Measurements from ENCODE around the gene TRABD2A. TPM values are rescaled to one million over a fixed set of nuclear protein-coding genes. Genes with fewer than 3 reads are reported as not detected.
A peak's percentile ranks its signal among the peaks of the same experiment; 100 is the strongest.

Gene TRABD2A
- total RNA-seq, 3 donors from 2014 or later = 2.2 to 7.4 (median 5.6) TPM

GRCh38 chr2:84906900-84907714 is 26.2 kb upstream of the TRABD2A start:
- H3K27me3 ChIP-seq = no peaks in the 10 kb centered on the region
- peak overlapping the region; percentile 98 to 100 (median 100) for H3K4me3 ChIP-seq
- no peaks in the 10 kb centered on the region for H3K36me3 ChIP-seq
- peak in 2 of 3 donors; percentile 25 to 60 for TF ChIP-seq POLR2AphosphoS5 (IDR thresholded peaks at IDR 0.05)
- no peak for TF ChIP-seq POLR2A (IDR thresholded peaks at IDR 0.05)
- TF ChIP-seq, protein P1, sequence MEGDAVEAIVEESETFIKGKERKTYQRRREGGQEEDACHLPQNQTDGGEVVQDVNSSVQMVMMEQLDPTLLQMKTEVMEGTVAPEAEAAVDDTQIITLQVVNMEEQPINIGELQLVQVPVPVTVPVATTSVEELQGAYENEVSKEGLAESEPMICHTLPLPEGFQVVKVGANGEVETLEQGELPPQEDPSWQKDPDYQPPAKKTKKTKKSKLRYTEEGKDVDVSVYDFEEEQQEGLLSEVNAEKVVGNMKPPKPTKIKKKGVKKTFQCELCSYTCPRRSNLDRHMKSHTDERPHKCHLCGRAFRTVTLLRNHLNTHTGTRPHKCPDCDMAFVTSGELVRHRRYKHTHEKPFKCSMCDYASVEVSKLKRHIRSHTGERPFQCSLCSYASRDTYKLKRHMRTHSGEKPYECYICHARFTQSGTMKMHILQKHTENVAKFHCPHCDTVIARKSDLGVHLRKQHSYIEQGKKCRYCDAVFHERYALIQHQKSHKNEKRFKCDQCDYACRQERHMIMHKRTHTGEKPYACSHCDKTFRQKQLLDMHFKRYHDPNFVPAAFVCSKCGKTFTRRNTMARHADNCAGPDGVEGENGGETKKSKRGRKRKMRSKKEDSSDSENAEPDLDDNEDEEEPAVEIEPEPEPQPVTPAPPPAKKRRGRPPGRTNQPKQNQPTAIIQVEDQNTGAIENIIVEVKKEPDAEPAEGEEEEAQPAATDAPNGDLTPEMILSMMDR (IDR thresholded peaks at IDR 0.05) = no peak
- intact Hi-C loops (cut with DNase I; ENCODE audit: low total_unique reads) = no loop called here
- no peaks in the 10 kb centered on the region for H3K4me1 ChIP-seq
- H3K9me3 ChIP-seq = no peaks in the 10 kb centered on the region
- DNase-seq (ENCODE audit: low spot score in 2 of 2) = peak in 1 of 2 donors; percentile 50
- H3K27ac ChIP-seq = peak overlapping the region; percentile 95 to 96

DNA sequence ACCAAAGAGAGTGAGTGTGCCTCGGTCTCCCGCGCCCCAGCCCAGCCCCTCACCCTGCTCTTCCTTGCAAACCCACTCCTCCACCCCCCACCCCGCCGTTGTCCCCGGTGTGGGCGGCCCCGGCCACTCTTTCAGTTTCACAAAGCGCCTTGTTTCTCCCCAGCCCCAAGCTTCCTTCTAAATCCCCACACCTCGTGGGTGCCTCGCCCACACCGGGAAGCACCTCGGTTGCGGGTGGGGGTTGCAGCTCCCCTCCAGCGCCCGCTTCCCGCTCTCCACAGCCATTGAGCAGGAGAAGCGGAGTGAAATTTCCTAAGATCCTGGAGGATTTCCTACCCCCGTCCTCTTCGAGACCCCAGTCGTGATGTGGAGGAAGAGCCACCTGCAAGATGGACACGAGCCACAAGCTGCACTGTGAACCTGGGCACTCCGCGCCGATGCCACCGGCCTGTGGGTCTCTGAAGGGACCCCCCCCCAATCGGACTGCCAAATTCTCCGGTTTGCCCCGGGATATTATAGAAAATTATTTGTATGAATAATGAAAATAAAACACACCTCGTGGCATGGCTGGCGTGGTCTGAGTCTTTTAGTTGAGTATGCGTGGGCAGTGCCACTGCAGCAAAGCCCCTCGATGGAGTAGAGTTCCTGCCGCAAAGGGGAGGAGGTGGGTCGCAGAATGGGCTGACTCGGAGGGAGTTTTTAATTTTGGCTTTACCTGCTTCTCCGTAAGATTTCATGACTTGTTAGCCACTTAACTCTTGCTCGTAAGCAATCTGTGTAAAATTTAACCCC is 25.4 kb upstream of the TRABD2A start:
- DNase-seq (ENCODE audit: low spot score in 2 of 2) = no peak
- H3K27ac ChIP-seq = peak overlapping the region; percentile 95 to 96
- H3K36me3 ChIP-seq = no peaks in the 10 kb centered on the region
- TF ChIP-seq POLR2AphosphoS5 (IDR thresholded peaks at IDR 0.05) (peak in 1 of 3 donors; percentile 27), POLR2A (IDR thresholded peaks at IDR 0.05) (no peak)
- no peaks in the 10 kb centered on the region for H3K4me1 ChIP-seq
- H3K4me3 ChIP-seq = peak overlapping the region; percentile 98 to 100 (median 100)
- H3K9me3 ChIP-seq = no peaks in the 10 kb centered on the region
- H3K27me3 ChIP-seq = no peaks in the 10 kb centered on the region
- intact Hi-C loops (cut with DNase I; ENCODE audit: low total_unique reads) = no loop called here

GRCh38 chr2:84905181-84906107 is 24.6 kb upstream of the TRABD2A start, which contains the start of gene TMSB10:
TSS of gene TMSB10 (plus strand) at chr2:84905656.
- no peaks in the 10 kb centered on the region for H3K4me1 ChIP-seq
- H3K36me3 ChIP-seq = no peaks in the 10 kb centered on the region
- TF ChIP-seq POLR2AphosphoS5 (IDR thresholded peaks at IDR 0.05) (peak; percentile 96 to 98 (median 98)), POLR2A (IDR thresholded peaks at IDR 0.05) (peak; percentile 79)
- TF ChIP-seq, protein P1 (IDR thresholded peaks at IDR 0.05) = no peak
- no peaks in the 10 kb centered on the region for H3K27me3 ChIP-seq
- intact Hi-C loops (cut with DNase I; ENCODE audit: low total_unique reads) = no loop called here
- DNase-seq (ENCODE audit: low spot score in 2 of 2) = peak; percentile 83 to 89
- H3K4me3 ChIP-seq = peak within 1 kb of the TSS; percentile 98 to 100 (median 100)
- peak within 1 kb of the TSS; percentile 95 to 96 for H3K27ac ChIP-seq
- H3K9me3 ChIP-seq = no peaks in the 10 kb centered on the region

- H3K27ac ChIP-seq = peak overlapping the region; percentile 95 to 96
- peak; percentile 69 to 76 for DNase-seq (ENCODE audit: low spot score in 2 of 2)
- intact Hi-C loops (cut with DNase I; ENCODE audit: low total_unique reads) = no loop called here
- peak overlapping the region; percentile 98 to 100 (median 100) for H3K4me3 ChIP-seq
- H3K4me1 ChIP-seq = no peaks in the 10 kb centered on the region
- H3K9me3 ChIP-seq = no peaks in the 10 kb centered on the region
- H3K27me3 ChIP-seq = no peaks in the 10 kb centered on the region
- H3K36me3 ChIP-seq = no peaks in the 10 kb centered on the region
- TF ChIP-seq POLR2AphosphoS5 (IDR thresholded peaks at IDR 0.05) (peak in 2 of 3 donors; percentile 30 to 44), POLR2A (IDR thresholded peaks at IDR 0.05) (no peak)
- TF ChIP-seq, protein P1 (IDR thresholded peaks at IDR 0.05) = no peak
Measured at GRCh38 chr2:84904717-84905174, 23.9 kb upstream of the TRABD2A start.

DNA sequence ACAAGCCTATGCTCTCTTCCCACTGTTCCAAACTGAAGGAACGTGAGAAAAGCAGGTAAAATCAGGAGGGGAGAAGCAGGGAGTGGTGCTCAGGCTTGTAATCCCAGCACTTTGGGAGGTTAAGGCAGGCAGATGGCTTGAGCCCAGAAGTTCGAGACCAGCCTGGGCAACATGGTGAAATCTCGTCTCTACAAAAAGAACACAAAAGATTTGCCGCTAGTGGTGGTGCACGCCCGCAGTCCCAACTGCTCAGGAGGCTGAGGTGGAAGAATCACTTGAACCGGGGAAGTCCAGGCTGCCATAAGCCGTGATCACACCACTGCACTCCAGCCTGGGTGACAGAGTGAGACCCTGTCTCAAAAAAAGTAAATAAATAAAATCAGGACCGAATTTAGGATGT is 23.3 kb upstream of the TRABD2A start:
- H3K4me3 ChIP-seq = peak overlapping the region; percentile 98 to 100 (median 100)

More for the DNA sequence above, 23.3 kb upstream of the TRABD2A start:
- TF ChIP-seq POLR2A (IDR thresholded peaks at IDR 0.05) (no peak), POLR2AphosphoS5 (IDR thresholded peaks at IDR 0.05) (no peak)
- TF ChIP-seq, protein P1 (IDR thresholded peaks at IDR 0.05) = no peak
- H3K9me3 ChIP-seq = no peaks in the 10 kb centered on the region
- no peaks in the 10 kb centered on the region for H3K36me3 ChIP-seq
- peak in 1 of 2 donors; percentile 14 for DNase-seq (ENCODE audit: low spot score in 2 of 2)
- peak overlapping the region in 1 of 2 donors; percentile 95 for H3K27ac ChIP-seq
- no peaks in the 10 kb centered on the region for H3K27me3 ChIP-seq
- no peaks in the 10 kb centered on the region for H3K4me1 ChIP-seq
- intact Hi-C loops (cut with DNase I; ENCODE audit: low total_unique reads) = no loop called here

Measured in breast epithelium (tissue), 4 donors.